Measurements from ENCODE around the gene SHB. TPM values are rescaled to one million over a fixed set of nuclear protein-coding genes. Genes with fewer than 3 reads are reported as not detected.
A peak's percentile ranks its signal among the peaks of the same experiment; 100 is the strongest.

Gene SHB
- total and polyA plus RNA-seq, 2 of the 13 experiments (the other 11 are each of a cell fraction or from before 2014, with no cell fraction given): 19.4 to 20.7 TPM

DNA sequence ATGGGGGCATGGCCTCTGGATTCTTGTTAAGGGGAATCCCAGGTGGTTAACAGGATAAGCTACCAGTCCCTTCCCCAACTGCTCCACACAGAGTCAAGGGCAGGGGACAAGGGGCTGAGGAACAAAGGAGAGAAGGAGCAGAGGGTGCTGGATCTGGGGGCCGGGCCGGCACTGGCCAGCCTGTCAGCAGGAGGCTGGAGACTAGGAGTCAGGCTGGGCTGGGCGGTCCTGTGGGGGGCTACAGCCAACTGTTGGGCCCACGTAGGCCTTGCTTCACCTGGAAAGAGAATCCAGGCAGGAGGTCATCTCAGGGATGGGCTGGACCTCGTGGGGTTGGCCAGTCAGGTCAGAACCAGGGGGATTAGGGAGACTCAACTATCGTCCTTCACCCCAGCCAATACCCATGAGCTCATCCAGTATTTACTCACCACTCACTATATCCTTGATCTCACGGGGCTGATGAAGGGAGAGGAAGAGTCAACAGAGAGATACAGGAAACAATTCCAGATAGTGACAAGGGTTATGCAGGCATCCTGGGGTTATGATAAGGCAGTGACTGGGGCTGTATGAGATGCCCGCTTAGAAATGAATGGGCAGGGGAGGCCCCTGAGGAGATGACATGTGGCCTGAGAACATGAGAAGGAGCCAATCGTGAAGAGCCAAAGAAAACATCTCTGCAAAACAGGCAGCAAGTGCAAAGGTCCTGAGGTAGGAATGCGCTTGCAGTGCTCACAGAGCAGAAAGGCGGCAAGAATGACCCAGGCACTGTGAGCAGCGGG is 117.2 kb downstream of the SHB start (continued):
- TF ChIP-seq TARDBP (CRISPR knock-in tag; IDR thresholded peaks at IDR 0.05) (no peak), PPARG (CRISPR knock-in tag; conservative IDR thresholded peaks at IDR 0.05) (peak; percentile 89; the same call in 1 of the 2 replicates), MED1 (CRISPR knock-in tag; IDR thresholded peaks at IDR 0.05) (peak; percentile 86), NONO (IDR thresholded peaks at IDR 0.05) (no peak), NONO (CRISPR knock-in tag; conservative IDR thresholded peaks at IDR 0.05) (0 out of 2 replicates have a peak, but pooled peaks have one; percentile 40), IRF2 (CRISPR knock-in tag; IDR thresholded peaks at IDR 0.05) (no peak), HMG20A (CRISPR knock-in tag; IDR thresholded peaks at IDR 0.05; ENCODE audit: borderline replicate concordance) (peak; percentile 40; the same call in 1 of the 2 replicates), PAX8 (CRISPR knock-in tag; IDR thresholded peaks at IDR 0.05; ENCODE audit: borderline replicate concordance) (no peak), HHEX (CRISPR knock-in tag; IDR thresholded peaks at IDR 0.05) (0 out of 2 replicates have a peak, but pooled peaks have one; percentile 30), CENPX (CRISPR knock-in tag; IDR thresholded peaks at IDR 0.05) (no peak), ZNF558 (CRISPR knock-in tag; IDR thresholded peaks at IDR 0.05; ENCODE audit: borderline replicate concordance) (no peak), ELF3 (CRISPR knock-in tag; IDR thresholded peaks at IDR 0.05) (peak; percentile 55; the same call in 1 of the 2 replicates), NCOA2 (CRISPR knock-in tag; IDR thresholded peaks at IDR 0.05) (peak; percentile 91), PHF21A (CRISPR knock-in tag; IDR thresholded peaks at IDR 0.05) (peak; percentile 84; the same call in 1 of the 2 replicates), ZNF543 (CRISPR knock-in tag; IDR thresholded peaks at IDR 0.05) (no peak), ZNF225 (CRISPR knock-in tag; IDR thresholded peaks at IDR 0.05) (no peak), ZMYM3 (CRISPR knock-in tag; IDR thresholded peaks at IDR 0.05) (peak; percentile 93), XBP1 (CRISPR knock-in tag; IDR thresholded peaks at IDR 0.05) (no peak)
- TF ChIP-seq, protein P1, sequence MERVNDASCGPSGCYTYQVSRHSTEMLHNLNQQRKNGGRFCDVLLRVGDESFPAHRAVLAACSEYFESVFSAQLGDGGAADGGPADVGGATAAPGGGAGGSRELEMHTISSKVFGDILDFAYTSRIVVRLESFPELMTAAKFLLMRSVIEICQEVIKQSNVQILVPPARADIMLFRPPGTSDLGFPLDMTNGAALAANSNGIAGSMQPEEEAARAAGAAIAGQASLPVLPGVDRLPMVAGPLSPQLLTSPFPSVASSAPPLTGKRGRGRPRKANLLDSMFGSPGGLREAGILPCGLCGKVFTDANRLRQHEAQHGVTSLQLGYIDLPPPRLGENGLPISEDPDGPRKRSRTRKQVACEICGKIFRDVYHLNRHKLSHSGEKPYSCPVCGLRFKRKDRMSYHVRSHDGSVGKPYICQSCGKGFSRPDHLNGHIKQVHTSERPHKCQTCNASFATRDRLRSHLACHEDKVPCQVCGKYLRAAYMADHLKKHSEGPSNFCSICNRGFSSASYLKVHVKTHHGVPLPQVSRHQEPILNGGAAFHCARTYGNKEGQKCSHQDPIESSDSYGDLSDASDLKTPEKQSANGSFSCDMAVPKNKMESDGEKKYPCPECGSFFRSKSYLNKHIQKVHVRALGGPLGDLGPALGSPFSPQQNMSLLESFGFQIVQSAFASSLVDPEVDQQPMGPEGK (CRISPR knock-in tag; IDR thresholded peaks at IDR 0.05): peak; percentile 60
- TF ChIP-seq, protein P2, sequence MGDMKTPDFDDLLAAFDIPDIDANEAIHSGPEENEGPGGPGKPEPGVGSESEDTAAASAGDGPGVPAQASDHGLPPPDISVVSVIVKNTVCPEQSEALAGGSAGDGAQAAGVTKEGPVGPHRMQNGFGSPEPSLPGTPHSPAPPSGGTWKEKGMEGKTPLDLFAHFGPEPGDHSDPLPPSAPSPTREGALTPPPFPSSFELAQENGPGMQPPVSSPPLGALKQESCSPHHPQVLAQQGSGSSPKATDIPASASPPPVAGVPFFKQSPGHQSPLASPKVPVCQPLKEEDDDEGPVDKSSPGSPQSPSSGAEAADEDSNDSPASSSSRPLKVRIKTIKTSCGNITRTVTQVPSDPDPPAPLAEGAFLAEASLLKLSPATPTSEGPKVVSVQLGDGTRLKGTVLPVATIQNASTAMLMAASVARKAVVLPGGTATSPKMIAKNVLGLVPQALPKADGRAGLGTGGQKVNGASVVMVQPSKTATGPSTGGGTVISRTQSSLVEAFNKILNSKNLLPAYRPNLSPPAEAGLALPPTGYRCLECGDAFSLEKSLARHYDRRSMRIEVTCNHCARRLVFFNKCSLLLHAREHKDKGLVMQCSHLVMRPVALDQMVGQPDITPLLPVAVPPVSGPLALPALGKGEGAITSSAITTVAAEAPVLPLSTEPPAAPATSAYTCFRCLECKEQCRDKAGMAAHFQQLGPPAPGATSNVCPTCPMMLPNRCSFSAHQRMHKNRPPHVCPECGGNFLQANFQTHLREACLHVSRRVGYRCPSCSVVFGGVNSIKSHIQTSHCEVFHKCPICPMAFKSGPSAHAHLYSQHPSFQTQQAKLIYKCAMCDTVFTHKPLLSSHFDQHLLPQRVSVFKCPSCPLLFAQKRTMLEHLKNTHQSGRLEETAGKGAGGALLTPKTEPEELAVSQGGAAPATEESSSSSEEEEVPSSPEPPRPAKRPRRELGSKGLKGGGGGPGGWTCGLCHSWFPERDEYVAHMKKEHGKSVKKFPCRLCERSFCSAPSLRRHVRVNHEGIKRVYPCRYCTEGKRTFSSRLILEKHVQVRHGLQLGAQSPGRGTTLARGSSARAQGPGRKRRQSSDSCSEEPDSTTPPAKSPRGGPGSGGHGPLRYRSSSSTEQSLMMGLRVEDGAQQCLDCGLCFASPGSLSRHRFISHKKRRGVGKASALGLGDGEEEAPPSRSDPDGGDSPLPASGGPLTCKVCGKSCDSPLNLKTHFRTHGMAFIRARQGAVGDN (CRISPR knock-in tag; IDR thresholded peaks at IDR 0.05): peak; percentile 90
- TF ChIP-seq, protein P3, sequence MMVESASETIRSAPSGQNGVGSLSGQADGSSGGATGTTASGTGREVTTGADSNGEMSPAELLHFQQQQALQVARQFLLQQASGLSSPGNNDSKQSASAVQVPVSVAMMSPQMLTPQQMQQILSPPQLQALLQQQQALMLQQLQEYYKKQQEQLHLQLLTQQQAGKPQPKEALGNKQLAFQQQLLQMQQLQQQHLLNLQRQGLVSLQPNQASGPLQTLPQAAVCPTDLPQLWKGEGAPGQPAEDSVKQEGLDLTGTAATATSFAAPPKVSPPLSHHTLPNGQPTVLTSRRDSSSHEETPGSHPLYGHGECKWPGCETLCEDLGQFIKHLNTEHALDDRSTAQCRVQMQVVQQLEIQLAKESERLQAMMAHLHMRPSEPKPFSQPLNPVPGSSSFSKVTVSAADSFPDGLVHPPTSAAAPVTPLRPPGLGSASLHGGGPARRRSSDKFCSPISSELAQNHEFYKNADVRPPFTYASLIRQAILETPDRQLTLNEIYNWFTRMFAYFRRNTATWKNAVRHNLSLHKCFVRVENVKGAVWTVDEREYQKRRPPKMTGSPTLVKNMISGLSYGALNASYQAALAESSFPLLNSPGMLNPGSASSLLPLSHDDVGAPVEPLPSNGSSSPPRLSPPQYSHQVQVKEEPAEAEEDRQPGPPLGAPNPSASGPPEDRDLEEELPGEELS (CRISPR knock-in tag; IDR thresholded peaks at IDR 0.05): peak; percentile 70

All from HepG2 (cell line).